GM12892 (cell line): ENCODE data around the gene TGOLN2.
"Not testable (repeated sequence)": the region's sequence is repeated elsewhere in the genome, so short reads cannot be mapped to it uniquely, and the experiment has no call there.

Source experiments
- DNase-seq: peaks from one replicate; pipeline ENCODE4 v3.0.0; 2011; ENCODE audit not compliant: insufficient read length
- FAIRE-seq: peaks from 2 replicates; lab custom pipeline; 2011; peaks lifted over from hg19 to GRCh38; lab: Jason Lieb, UNC
- POLR2A ChIP-seq: IDR thresholded peaks from 2 replicates; pipeline ENCODE4 v1.6.1; 2011; ENCODE audit warnings: low read depth, low read length, control low read depth
- POLR2AphosphoS5 ChIP-seq: IDR thresholded peaks from 2 replicates; pipeline ENCODE4 v1.6.1; 2011; ENCODE audit warnings: low read depth, low read length, control low read depth
- TAF1 ChIP-seq: IDR thresholded peaks from 2 replicates; pipeline ENCODE4 v1.6.1; 2011; ENCODE audit warnings: low read depth, mild to moderate bottlenecking, control low read depth, low read length, borderline replicate concordance

TGOLN2 gene

GRCh38 chr2:85354286-85355072, 26.7 kb upstream of the TGOLN2 start, which contains the start of the genes ELMOD3 and RETSAT:
TSS of gene ELMOD3 (plus strand) at chr2:85354769. CDS start at chr2:85357199, 2,430 bp downstream.
TSS of gene RETSAT (minus strand) at chr2:85354528. CDS start at chr2:85354507, 21 bp downstream.
- peak; percentile 98 for FAIRE-seq
- TF ChIP-seq POLR2AphosphoS5 (peak; percentile 99), TAF1 (peak; percentile 98), POLR2A (peak; percentile 99)
- peak; percentile 93 for DNase-seq

DNA sequence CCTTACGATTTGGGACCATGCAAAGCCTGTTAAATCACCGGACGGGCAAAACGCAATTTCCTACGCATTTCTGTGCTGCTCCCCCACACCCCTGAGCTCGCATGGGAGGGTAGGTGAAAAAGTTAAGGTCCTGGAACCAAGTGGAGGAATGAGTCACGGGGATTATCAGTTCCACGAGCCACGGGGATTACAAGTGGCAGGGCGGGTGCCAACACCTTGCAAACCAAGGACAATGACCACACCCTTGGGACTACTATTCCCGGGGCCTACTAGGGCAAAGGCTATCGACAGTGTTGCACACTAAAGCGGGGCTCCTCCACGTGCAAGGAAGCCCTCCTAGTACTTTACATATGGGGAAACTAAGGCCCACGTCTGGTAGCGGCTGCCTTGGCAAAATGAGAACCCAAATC, 26.1 kb upstream of the TGOLN2 start:
- FAIRE-seq (peak; percentile 27), DNase-seq (no peak)
- TF ChIP-seq POLR2A (no peak), POLR2AphosphoS5 (no peak), TAF1 (no peak)

DNA sequence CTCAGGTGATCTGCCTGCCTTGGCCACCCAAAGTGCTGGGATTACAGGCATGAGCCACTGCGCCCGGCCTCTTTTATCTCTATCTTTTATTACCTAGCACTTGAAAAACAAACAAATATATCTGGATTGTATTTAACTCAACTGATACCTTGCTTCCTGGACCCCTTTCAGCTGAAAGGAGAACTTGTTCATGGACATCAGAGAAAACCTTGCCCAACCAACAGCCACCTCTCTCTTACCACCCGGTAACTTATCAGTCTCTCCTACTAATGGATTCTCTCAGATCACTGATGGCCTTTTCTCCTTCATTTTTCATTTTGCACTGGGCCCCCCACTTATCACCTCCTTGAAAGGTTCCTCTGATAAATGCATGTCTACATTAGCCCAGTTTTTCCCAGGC, 19.8 kb upstream of the TGOLN2 start:
- FAIRE-seq (no peak), DNase-seq (no peak)
- no peak for TF ChIP-seq POLR2AphosphoS5
- no peak for TF ChIP-seq TAF1
- TF ChIP-seq POLR2A = no peak

GRCh38 chr2:85344356-85344954, 16.7 kb upstream of the TGOLN2 start:
- DNase-seq (no peak), FAIRE-seq (no peak)
- TF ChIP-seq TAF1 (no peak), POLR2AphosphoS5 (no peak), POLR2A (no peak)

DNA sequence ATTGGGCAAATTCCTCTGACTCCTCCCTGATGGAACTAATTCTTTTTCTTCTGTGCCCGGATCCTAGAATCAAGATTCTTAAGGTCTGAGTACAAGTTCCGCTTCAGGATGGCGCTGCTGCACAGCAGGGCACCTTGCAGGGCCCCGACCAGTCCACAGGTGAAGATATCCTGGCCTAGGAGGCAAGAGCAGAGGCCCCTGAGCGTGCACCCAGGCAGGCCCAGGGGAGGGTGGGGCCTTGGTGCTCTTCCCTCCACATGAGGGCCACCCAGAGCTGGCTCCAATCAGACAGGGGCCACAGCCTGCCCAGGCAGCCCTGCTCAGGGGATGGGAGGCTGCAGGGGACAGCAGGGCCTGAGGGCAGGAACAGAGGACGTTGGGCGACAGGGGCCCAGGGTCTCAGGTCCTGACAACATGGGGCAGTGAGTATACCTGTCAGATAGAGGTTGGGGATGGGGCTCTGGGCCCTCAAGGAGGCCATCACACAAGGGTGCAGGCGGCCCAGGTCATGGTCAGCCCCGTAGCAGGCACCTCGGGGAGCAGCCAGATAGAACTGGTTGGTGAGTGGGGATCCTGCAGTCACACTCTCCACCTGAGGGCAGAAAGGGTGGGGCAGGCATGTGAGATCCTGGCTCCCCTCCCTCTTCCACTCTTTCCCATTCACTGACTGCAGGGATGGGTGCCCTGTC, 15.6 kb upstream of the TGOLN2 start:
- not testable (repeated sequence) for DNase-seq, FAIRE-seq

GRCh38 chr2:85342156-85342555, 14.4 kb upstream of the TGOLN2 start:
- no peak for TF ChIP-seq POLR2AphosphoS5
- no peak for TF ChIP-seq POLR2A
- no peak for TF ChIP-seq TAF1
- FAIRE-seq = no peak

GRCh38 chr2:85341269-85342029, 13.7 kb upstream of the TGOLN2 start:
- FAIRE-seq = no peak
- TF ChIP-seq POLR2AphosphoS5 (0 out of 2 replicates have a peak, but pooled peaks have one; percentile 26), TAF1 (no peak), POLR2A (no peak)
- no peak for DNase-seq

More at GRCh38 chr2:85342156-85342555, 14.4 kb upstream of the TGOLN2 start:
- DNase-seq = no peak

DNA sequence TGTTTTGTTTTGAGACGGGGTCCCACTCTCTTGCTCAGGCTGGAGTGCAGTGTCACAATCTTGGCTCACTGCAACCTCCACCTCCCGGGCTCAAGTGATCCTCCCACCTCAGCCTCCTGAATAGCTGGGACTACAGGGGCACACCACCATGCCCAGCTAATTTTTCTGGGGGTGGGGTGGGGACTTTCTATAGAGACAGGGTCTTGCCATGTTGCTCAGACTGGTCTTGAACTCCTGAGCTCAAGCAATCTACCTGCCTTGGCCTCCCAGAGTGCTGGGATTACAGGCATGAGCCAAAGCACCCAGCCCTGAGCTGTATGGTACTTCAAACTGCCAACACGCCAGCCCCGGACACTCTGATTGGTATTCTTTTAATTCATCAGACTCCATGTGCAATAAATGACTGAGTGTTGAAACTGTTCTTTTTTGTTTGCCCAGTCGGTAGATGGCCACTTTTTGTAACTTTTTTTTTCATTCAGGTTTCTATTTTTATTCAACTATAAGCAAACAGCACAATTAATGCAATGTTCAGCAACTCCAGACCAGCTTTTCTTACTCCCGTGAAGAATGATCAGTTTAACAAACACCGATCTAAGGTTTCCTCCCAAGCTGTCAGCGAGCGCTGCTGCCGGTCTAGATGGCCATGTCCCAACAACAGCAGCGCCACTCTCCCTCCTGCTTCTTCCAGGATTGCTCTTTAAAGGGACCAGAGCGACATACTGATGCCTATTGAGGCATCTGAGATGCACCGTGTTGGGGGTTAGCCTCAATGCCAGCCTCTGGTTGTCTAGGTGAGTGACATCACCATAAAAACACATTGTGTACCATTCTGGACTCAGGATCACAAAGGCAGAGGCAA, 12.5 kb upstream of the TGOLN2 start:
- no peak for TF ChIP-seq POLR2A
- TF ChIP-seq TAF1 = no peak
- TF ChIP-seq POLR2AphosphoS5 = no peak
- FAIRE-seq = no peak
- DNase-seq = no peak

DNA sequence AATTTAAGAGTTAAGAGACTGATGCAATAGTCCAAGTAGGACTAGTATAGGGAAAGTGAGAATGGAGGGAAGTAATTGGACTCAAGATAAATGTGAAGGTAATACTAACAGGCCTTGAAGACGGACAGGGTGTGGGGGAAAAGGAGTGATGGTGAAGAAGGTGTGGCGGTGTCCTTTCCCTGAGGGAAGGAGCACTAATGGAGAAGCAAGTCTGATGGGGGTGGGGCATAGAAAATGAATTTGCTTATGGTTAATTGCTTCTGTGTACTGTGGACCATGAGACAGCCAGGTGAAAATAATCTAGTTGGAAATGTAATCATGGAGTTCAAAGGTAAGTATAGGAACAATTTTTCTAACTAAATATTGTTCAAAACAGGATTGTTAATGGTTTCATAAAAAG, 7.1 kb upstream of the TGOLN2 start:
- FAIRE-seq = no peak
- no peak for TF ChIP-seq POLR2AphosphoS5
- no peak for TF ChIP-seq TAF1
- no peak for TF ChIP-seq POLR2A
- no peak for DNase-seq

GRCh38 chr2:85333877-85334276, 6.1 kb upstream of the TGOLN2 start:
- DNase-seq, FAIRE-seq: not testable (repeated sequence)

GRCh38 chr2:85330839-85331636, 3.2 kb upstream of the TGOLN2 start:
- FAIRE-seq = peak; percentile 38
- no peak for DNase-seq
- no peak for TF ChIP-seq POLR2A
- no peak for TF ChIP-seq TAF1
- no peak for TF ChIP-seq POLR2AphosphoS5

GRCh38 chr2:85329701-85330100, 1.9 kb upstream of the TGOLN2 start:
- not testable (repeated sequence) for DNase-seq, FAIRE-seq
